IPS-18a (cell line): ENCODE results near the gene SLC27A3.
A peak's percentile ranks its signal among the peaks of the same experiment; 100 is the strongest.

Experiments used
- H3K27ac ChIP-seq: one replicate; pipeline ENCODE4 v1.5.1; 2013; ENCODE audit warnings: low read length
- H3K27me3 ChIP-seq: one replicate; pipeline ENCODE4 v1.6.1; 2013; ENCODE audit warnings: mild to moderate bottlenecking, low read length; ENCODE audit not compliant: control insufficient read depth, insufficient read depth
- H3K36me3 ChIP-seq: one replicate; pipeline ENCODE4 v1.6.1; 2013; ENCODE audit warnings: low read depth, low read length; ENCODE audit not compliant: control insufficient read depth
- H3K4me1 ChIP-seq: one replicate; pipeline ENCODE4 v1.6.1; 2013; ENCODE audit warnings: low read depth, low read length; ENCODE audit not compliant: control insufficient read depth
- H3K4me3 ChIP-seq: one replicate; pipeline ENCODE4 v1.5.1; 2013; ENCODE audit warnings: low read length
- H3K9ac ChIP-seq: one replicate; pipeline ENCODE4 v1.6.1; 2013; ENCODE audit warnings: mild to moderate bottlenecking, low read length, moderate library complexity
- H3K9me3 ChIP-seq: one replicate; pipeline ENCODE4 v1.6.1; 2013; ENCODE audit warnings: low read depth, low read length; ENCODE audit not compliant: control insufficient read depth

Gene SLC27A3

DNA sequence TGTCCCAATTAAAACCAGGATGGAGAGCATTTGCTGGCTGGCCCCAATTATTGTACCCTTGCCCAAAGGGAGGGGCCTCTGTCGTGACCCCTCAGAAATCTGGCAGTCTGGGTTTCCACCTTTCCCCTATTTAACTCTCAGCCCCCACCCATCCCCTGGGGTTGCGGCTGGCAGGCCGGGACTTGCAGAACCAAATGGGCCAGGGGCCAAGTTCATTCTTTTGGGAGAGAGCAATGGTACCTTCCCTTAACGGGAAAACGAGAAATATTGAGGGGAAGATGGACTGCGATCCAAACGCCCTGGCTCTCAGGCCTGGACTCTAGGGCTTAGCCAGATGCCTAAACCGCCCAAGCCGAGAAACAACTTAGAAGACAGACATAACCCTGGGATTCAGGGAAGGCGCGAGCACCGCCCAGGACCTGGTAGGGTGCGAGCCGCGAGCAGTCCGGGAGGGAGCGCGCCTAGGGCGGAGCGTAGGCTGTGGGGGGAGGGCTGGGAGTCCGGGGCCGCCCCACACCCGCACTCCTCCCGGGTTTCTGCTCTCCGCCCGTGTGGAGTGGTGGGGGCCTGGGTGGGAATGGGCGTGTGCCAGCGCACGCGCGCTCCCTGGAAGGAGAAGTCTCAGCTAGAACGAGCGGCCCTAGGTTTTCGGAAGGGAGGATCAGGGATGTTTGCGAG lies at the start of gene SLC27A3:
Gene SLC27A3, plus strand, starts transcription at position 628 of the 678 bp plus-strand sequence. CDS start 91 bp downstream, outside the sequence.
- peak within 1 kb of the TSS; percentile 86 for H3K4me3 ChIP-seq
- H3K27ac ChIP-seq, result peak within 1 kb of the TSS; percentile 31

GRCh38 chr1:153727463-153728304 lies 47.5 kb upstream of the SLC27A3 start, which contains the start of gene INTS3:
Gene INTS3, plus strand, starts transcription at chr1:153728050. Its CDS starts 585 bp downstream, at chr1:153728635.
- H3K27me3 ChIP-seq, result no peaks in the 10 kb centered on the region

More for the DNA sequence above, at the start of gene SLC27A3:
- Histone ChIP-seq H3K4me1 (peaks cover 18% of the 10 kb centered on the region), H3K27me3 (no peaks in the 10 kb centered on the region), H3K36me3 (peaks cover 30% of the 10 kb centered on the region), H3K9me3 (no peaks in the 10 kb centered on the region), H3K9ac (peak within 1 kb of the TSS; percentile 78)

GRCh38 chr1:153728305-153729066 lies 46.7 kb upstream of the SLC27A3 start:
- Histone ChIP-seq H3K27ac (peak overlapping the region; percentile 97), H3K36me3 (no peaks in the 10 kb centered on the region), H3K4me1 (peaks cover 17% of the 10 kb centered on the region), H3K27me3 (no peaks in the 10 kb centered on the region), H3K4me3 (peak overlapping the region; percentile 88), H3K9me3 (no peaks in the 10 kb centered on the region), H3K9ac (peak overlapping the region; percentile 97)

More at GRCh38 chr1:153727463-153728304, 47.5 kb upstream of the SLC27A3 start, which contains the start of gene INTS3:
- Histone ChIP-seq H3K9ac (peak within 1 kb of the TSS; percentile 97), H3K27ac (peak within 1 kb of the TSS; percentile 97), H3K4me3 (peak within 1 kb of the TSS; percentile 88), H3K9me3 (no peaks in the 10 kb centered on the region), H3K36me3 (no peaks in the 10 kb centered on the region), H3K4me1 (peaks cover 17% of the 10 kb centered on the region)

- Histone ChIP-seq H3K36me3 (peaks cover 4% of the 10 kb centered on the region), H3K27ac (no peak overlapping the region), H3K4me1 (peaks cover 17% of the 10 kb centered on the region), H3K27me3 (no peaks in the 10 kb centered on the region), H3K4me3 (no peak overlapping the region), H3K9ac (no peak overlapping the region), H3K9me3 (no peaks in the 10 kb centered on the region)
Observed at GRCh38 chr1:153730468-153730988, 44.7 kb upstream of the SLC27A3 start.

DNA sequence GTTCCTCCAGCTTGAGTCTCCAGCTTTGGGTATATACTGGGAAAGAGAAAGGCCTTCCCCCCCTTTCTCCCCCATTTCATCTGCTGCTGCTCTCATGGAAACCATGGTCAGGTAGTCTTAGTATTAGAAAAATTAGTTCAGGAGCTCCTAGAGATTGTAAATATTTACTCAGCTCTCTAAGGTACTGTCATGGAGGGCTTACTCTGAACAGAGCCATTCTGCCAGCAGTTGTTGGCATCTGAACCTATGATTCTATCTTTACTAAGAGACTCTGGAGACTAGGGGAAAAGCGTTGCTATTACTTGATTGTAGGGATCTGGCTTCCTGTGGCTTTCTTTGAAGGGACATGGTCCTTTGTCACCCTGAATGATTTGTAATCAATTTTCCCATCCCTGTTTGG lies 41.2 kb upstream of the SLC27A3 start:
- H3K9me3 ChIP-seq, result no peaks in the 10 kb centered on the region
- H3K36me3 ChIP-seq, result peaks cover 4% of the 10 kb centered on the region
- no peak overlapping the region for H3K9ac ChIP-seq
- no peaks in the 10 kb centered on the region for H3K27me3 ChIP-seq
- H3K4me3 ChIP-seq, result no peak overlapping the region
- peaks cover 16% of the 10 kb centered on the region for H3K4me1 ChIP-seq
- no peak overlapping the region for H3K27ac ChIP-seq

GRCh38 chr1:153734396-153735089 lies 40.7 kb upstream of the SLC27A3 start:
- H3K4me1 ChIP-seq, result peaks cover 11% of the 10 kb centered on the region
- no peaks in the 10 kb centered on the region for H3K27me3 ChIP-seq
- no peak overlapping the region for H3K9ac ChIP-seq
- no peak overlapping the region for H3K4me3 ChIP-seq
- no peaks in the 10 kb centered on the region for H3K9me3 ChIP-seq
- H3K27ac ChIP-seq, result no peak overlapping the region
- peaks cover 4% of the 10 kb centered on the region for H3K36me3 ChIP-seq

DNA sequence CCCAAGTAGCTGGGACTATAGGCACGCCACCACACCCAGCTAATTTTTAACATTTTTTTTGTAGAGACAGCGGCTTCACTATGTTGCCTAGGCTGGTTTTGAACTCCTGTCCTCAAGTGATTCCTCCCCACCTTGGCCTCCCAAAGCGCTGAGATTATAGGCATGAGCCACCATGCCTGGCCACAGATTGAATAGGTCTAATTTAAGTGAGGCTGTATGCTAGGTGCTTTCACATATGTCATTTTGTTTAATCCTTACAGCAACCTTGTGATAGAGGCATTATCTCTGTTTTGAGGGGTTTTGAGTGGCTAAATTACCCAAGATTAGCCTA lies 40.2 kb upstream of the SLC27A3 start:
- Histone ChIP-seq H3K36me3 (peaks cover 4% of the 10 kb centered on the region), H3K4me3 (no peak overlapping the region), H3K9me3 (no peaks in the 10 kb centered on the region), H3K4me1 (peaks cover 7% of the 10 kb centered on the region), H3K9ac (no peak overlapping the region), H3K27ac (no peak overlapping the region), H3K27me3 (no peaks in the 10 kb centered on the region)

DNA sequence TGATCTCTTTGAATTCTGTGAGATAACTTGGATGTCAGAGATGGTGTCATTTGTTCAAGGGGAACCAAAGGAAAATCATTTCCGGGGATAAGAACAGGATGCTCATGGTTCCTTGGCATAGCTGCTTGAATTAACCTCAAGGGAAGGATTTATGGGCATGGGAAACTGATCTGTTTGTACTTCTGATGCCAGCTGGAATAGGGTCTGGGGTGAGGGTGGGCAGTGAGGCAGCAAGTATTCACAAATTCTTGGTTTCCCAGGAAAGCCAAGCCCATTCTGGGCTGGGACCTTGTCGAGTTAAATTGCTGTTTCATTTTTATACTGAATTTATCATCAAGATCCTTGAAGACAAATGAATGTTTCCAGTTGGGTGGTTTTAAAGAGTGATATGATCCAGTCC lies 33.2 kb upstream of the SLC27A3 start:
- Histone ChIP-seq H3K4me1 (peaks cover 25% of the 10 kb centered on the region), H3K27ac (no peak overlapping the region), H3K4me3 (no peak overlapping the region), H3K36me3 (peaks cover 35% of the 10 kb centered on the region), H3K9me3 (no peaks in the 10 kb centered on the region), H3K27me3 (no peaks in the 10 kb centered on the region), H3K9ac (no peak overlapping the region)

- Histone ChIP-seq H3K9ac (no peak overlapping the region), H3K27me3 (no peaks in the 10 kb centered on the region), H3K9me3 (no peaks in the 10 kb centered on the region), H3K4me3 (no peak overlapping the region), H3K27ac (no peak overlapping the region), H3K4me1 (peaks cover 31% of the 10 kb centered on the region), H3K36me3 (peaks cover 41% of the 10 kb centered on the region)
Observed at GRCh38 chr1:153742411-153743142, 32.6 kb upstream of the SLC27A3 start.

- H3K36me3 ChIP-seq, result peaks cover 55% of the 10 kb centered on the region
- peaks cover 44% of the 10 kb centered on the region for H3K4me1 ChIP-seq
- peak overlapping the region; percentile 29 for H3K4me3 ChIP-seq
Observed at GRCh38 chr1:153745417-153745816, 29.8 kb upstream of the SLC27A3 start.

More at GRCh38 chr1:153745417-153745816, 29.8 kb upstream of the SLC27A3 start:
- no peaks in the 10 kb centered on the region for H3K27me3 ChIP-seq
- H3K9me3 ChIP-seq, result no peaks in the 10 kb centered on the region
- H3K27ac ChIP-seq, result peak overlapping the region; percentile 82
- H3K9ac ChIP-seq, result peak overlapping the region; percentile 65
